ENCODE data around the gene SH3RF2. TPM values are rescaled to one million over a fixed set of nuclear protein-coding genes. Genes with fewer than 3 reads are reported as not detected.

Gene SH3RF2
- total and polyA plus RNA-seq, 2 of the 13 experiments (the other 11 are each of a cell fraction or from before 2014, with no cell fraction given), result 2.6 to 3.7 TPM

DNA sequence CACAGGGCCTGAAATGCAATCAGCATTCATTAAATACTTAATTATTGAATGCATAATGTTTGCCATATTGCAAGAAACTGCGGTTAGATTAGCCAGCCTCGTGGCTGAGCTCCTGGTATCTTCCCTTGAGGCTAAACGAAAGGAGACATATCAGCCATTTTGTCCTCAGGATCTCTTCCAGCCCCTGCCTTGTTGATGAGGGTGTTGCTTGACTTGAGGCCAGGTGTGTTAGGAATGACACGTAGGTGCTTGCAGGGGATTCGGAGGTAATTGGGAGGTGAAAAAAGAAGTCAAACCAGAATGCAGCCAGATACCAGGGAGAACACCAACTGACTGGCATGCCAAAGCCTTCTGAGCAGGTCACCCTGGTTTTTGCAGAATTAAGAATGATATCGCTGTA lies 12.5 kb downstream of the SH3RF2 start:
- TF ChIP-seq ELF4 (CRISPR knock-in tag; IDR thresholded peaks at IDR 0.05; ENCODE audit: borderline replicate concordance) (no peak), ZNF777 (CRISPR knock-in tag; IDR thresholded peaks at IDR 0.05) (no peak), TCF7L2 (IDR thresholded peaks at IDR 0.05; ENCODE audit: low read depth, low read length) (no peak), FOXC1 (CRISPR knock-in tag; IDR thresholded peaks at IDR 0.05; ENCODE audit: borderline replicate concordance) (no peak), HNRNPH1 (optimal IDR thresholded peaks at IDR 0.05; ENCODE audit: low read depth, low read length) (no peak)
- TF ChIP-seq, protein P1, sequence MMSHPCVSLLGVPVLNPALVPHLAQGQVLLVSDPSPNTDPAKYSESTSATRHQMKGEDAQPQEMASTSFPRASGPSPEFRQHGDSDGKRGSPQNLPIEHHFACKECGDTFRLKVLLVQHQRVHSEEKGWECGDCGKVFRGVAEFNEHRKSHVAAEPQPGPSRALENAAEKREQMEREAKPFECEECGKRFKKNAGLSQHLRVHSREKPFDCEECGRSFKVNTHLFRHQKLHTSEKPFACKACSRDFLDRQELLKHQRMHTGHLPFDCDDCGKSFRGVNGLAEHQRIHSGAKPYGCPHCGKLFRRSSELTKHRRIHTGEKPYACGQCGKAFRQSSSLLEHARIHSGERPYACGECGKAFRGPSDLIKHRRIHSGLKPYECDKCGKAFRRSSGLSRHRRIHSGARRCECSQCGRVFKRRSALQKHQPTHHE (CRISPR knock-in tag; IDR thresholded peaks at IDR 0.05; ENCODE audit: borderline replicate concordance), result no peak
- no peak for ATAC-seq

DNA sequence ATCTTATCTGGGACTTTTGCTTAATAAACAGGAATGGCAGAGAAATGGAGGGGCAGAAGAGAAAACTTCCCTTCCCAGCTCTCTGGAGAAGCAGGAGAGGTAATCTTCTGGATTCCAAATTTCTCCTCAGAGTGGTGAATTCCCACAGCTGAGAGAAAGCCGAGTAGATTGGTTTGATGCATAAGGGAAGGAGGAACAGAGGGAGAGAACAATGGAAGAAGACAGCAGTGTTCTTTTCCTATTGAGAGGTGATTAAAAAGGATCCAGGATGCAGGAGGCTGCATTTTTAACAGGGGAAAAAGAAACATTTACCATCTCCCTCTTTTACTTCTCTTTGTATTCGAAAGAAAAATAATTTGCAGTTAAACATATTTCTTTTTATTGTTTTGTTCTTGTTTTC lies 13.1 kb downstream of the SH3RF2 start:
- CTCF ChIA-PET (ENCODE audit: low intra/inter-chr PET ratio, low total read pairs), result no interaction called here
- intact Hi-C loops (cut with micrococcal nuclease; ENCODE audit: unreplicated experiment) (no loop called here), in situ Hi-C loops (cut with HindIII; ENCODE audit: extremely low pct_ligation_motif_present, low pct_unique_long_range_greater_than_20kb) (no loop called here)
- ATAC-seq, result no peak
- Histone ChIP-seq H3K9ac (ENCODE audit: insufficient read depth, low read depth, low read length) (no peak overlapping the region), H2AFZ (ENCODE audit: low read length) (no peak overlapping the region), H3K79me2 (ENCODE audit: insufficient read depth, low read length) (no peaks in the 10 kb centered on the region), H4K20me1 (ENCODE audit: insufficient read depth, low read length) (no peaks in the 10 kb centered on the region), H3K27ac (ENCODE audit: extremely low read length, insufficient read depth, low read length) (no peak overlapping the region), H3K4me1 (ENCODE audit: insufficient read depth, low read length) (peaks cover 33% of the 10 kb centered on the region), H3K4me2 (ENCODE audit: low read depth, low read length) (no peak overlapping the region), H3K36me3 (replicated peaks in 1 of 2; ENCODE audit: control insufficient read depth in 1 of 2, insufficient read depth in 2 of 2, low read length in 2 of 2) (no peaks in the 10 kb centered on the region; a peak in 2 of 5 replicates), H3K9me3 (ENCODE audit: low read length) (no peaks in the 10 kb centered on the region), H3K4me3 (replicated peaks in 1 of 3; ENCODE audit: insufficient read depth in 1 of 3, low read depth in 2 of 3, low read length in 3 of 3) (no peak overlapping the region), H3K27me3 (ENCODE audit: control insufficient read depth in 1 of 2, insufficient read depth in 2 of 2, low read length in 2 of 2) (no peaks in the 10 kb centered on the region)
- WGBS (ENCODE audit: low lambda C conversion rate), result 98% methylated on average over 2 of the region's 2 CpGs
- no peak for DNase-seq (ENCODE audit: low spot score)
- POLR2A ChIA-PET, result no interaction called here
- no peak for FAIRE-seq
- no TSS peak for BruUV-seq (replicated peaks)
- TF ChIP-seq ZMYM3 (CRISPR knock-in tag; IDR thresholded peaks at IDR 0.05), result no peak
- no peak for TF ChIP-seq ZNF850 (CRISPR knock-in tag; conservative IDR thresholded peaks at IDR 0.05)
- TF ChIP-seq, protein P2, sequence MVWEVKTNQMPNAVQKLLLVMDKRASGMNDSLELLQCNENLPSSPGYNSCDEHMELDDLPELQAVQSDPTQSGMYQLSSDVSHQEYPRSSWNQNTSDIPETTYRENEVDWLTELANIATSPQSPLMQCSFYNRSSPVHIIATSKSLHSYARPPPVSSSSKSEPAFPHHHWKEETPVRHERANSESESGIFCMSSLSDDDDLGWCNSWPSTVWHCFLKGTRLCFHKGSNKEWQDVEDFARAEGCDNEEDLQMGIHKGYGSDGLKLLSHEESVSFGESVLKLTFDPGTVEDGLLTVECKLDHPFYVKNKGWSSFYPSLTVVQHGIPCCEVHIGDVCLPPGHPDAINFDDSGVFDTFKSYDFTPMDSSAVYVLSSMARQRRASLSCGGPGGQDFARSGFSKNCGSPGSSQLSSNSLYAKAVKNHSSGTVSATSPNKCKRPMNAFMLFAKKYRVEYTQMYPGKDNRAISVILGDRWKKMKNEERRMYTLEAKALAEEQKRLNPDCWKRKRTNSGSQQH (CRISPR knock-in tag; IDR thresholded peaks at IDR 0.05; ENCODE audit: low read depth), result no peak
- TF ChIP-seq HOXA9 (CRISPR knock-in tag; IDR thresholded peaks at IDR 0.05; ENCODE audit: borderline replicate concordance), result no peak
- TF ChIP-seq ZNF589 (CRISPR knock-in tag; conservative IDR thresholded peaks at IDR 0.05), result no peak
- no peak for TF ChIP-seq PHB2 (IDR thresholded peaks at IDR 0.05; ENCODE audit: partially characterized antibody)
- TF ChIP-seq, protein P3, sequence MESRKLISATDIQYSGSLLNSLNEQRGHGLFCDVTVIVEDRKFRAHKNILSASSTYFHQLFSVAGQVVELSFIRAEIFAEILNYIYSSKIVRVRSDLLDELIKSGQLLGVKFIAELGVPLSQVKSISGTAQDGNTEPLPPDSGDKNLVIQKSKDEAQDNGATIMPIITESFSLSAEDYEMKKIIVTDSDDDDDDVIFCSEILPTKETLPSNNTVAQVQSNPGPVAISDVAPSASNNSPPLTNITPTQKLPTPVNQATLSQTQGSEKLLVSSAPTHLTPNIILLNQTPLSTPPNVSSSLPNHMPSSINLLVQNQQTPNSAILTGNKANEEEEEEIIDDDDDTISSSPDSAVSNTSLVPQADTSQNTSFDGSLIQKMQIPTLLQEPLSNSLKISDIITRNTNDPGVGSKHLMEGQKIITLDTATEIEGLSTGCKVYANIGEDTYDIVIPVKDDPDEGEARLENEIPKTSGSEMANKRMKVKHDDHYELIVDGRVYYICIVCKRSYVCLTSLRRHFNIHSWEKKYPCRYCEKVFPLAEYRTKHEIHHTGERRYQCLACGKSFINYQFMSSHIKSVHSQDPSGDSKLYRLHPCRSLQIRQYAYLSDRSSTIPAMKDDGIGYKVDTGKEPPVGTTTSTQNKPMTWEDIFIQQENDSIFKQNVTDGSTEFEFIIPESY (CRISPR knock-in tag; IDR thresholded peaks at IDR 0.05), result no peak
- no peak for TF ChIP-seq ZNF558 (CRISPR knock-in tag; IDR thresholded peaks at IDR 0.05; ENCODE audit: borderline replicate concordance)

More for the DNA sequence above, 12.5 kb downstream of the SH3RF2 start:
- in situ Hi-C loops (cut with HindIII; ENCODE audit: extremely low pct_ligation_motif_present, low pct_unique_long_range_greater_than_20kb), result no loop called here
- no peak for DNase-seq (ENCODE audit: low spot score)
- Histone ChIP-seq H3K9me3 (ENCODE audit: low read length) (no peaks in the 10 kb centered on the region), H3K4me2 (ENCODE audit: low read depth, low read length) (no peak overlapping the region), H3K79me2 (ENCODE audit: insufficient read depth, low read length) (no peaks in the 10 kb centered on the region), H3K4me1 (ENCODE audit: insufficient read depth, low read length) (peaks cover 38% of the 10 kb centered on the region), H3K36me3 (replicated peaks in 1 of 2; ENCODE audit: control insufficient read depth in 1 of 2, insufficient read depth in 2 of 2, low read length in 2 of 2) (no peaks in the 10 kb centered on the region; a peak in 2 of 5 replicates), H4K20me1 (ENCODE audit: insufficient read depth, low read length) (no peaks in the 10 kb centered on the region), H3K4me3 (replicated peaks in 1 of 3; ENCODE audit: insufficient read depth in 1 of 3, low read depth in 2 of 3, low read length in 3 of 3) (no peak overlapping the region), H3K27ac (ENCODE audit: extremely low read length, insufficient read depth, low read length) (no peak overlapping the region), H3K9ac (ENCODE audit: insufficient read depth, low read depth, low read length) (no peak overlapping the region), H3K27me3 (ENCODE audit: control insufficient read depth in 1 of 2, insufficient read depth in 2 of 2, low read length in 2 of 2) (no peaks in the 10 kb centered on the region), H2AFZ (ENCODE audit: low read length) (no peak overlapping the region)
- no peak for FAIRE-seq
- BruUV-seq (replicated peaks), result no TSS peak
- CTCF ChIA-PET (ENCODE audit: low intra/inter-chr PET ratio, low total read pairs), result no interaction called here
- POLR2A ChIA-PET, result no interaction called here
- 98% methylated on average over 6 of the region's 6 CpGs for WGBS (ENCODE audit: low lambda C conversion rate)
- intact Hi-C loops (cut with micrococcal nuclease; ENCODE audit: unreplicated experiment), result no loop called here
